PC-3 (cell line): ENCODE data around the gene WDR91. TPM values are rescaled to one million over a fixed set of nuclear protein-coding genes. Genes with fewer than 3 reads are reported as not detected.
A peak's percentile ranks its signal among the peaks of the same experiment; 100 is the strongest.

ENCODE experiments used
- ATAC-seq: fragments of 200-7000 bp; cut with Tn5 transposase; 2 replicates; pipeline ENCODE4 v1.9.1; 2020; ENCODE audit warnings: mild to moderate bottlenecking, moderate library complexity
- BruUV-seq: library from RNA; stranded (reverse); fragments of 400-500 nt; replicated peaks from 2 replicates; lab custom pipeline; 2021; lab: Mats Ljungman, UMichigan
- CTCF ChIA-PET: fragments of 300-600 bp; sonication (Branson Sonifier 250); formaldehyde crosslinking; loops from one replicate; lab custom pipeline; 2022; ENCODE audit warnings: antibody characterized with exemption; lab: Charles Lee
- POLR2A ChIA-PET: fragments of 300-600 bp; sonication (Branson Sonifier 250); formaldehyde crosslinking; loops from one replicate; lab custom pipeline; 2022; ENCODE audit warnings: antibody characterized with exemption; ENCODE audit not compliant: unreplicated experiment; lab: Charles Lee
- DNase-seq: peaks from one replicate; pipeline ENCODE4 v3.0.0-alpha.2; 2015
- H2AFZ ChIP-seq: fragments of 300-600 bp; sonication (generic); 2 replicates; pipeline ENCODE4 v1.6.0; 2016; ENCODE audit warnings: antibody characterized with exemption, low read length
- H3F3A ChIP-seq: fragments of 300-600 bp; sonication (generic); one replicate; pipeline ENCODE4 v1.6.0; 2017; ENCODE audit warnings: antibody characterized with exemption, low read length, control low read depth, mild to moderate bottlenecking; ENCODE audit not compliant: unreplicated experiment
- H3K27ac ChIP-seq: fragments of 300-600 bp; sonication (generic); 2 replicates; pipeline ENCODE4 v1.5.1; 2016; ENCODE audit warnings: mild to moderate bottlenecking, low read length
- H3K27me3 ChIP-seq: fragments of 300-600 bp; sonication (generic); 2 replicates; pipeline ENCODE4 v1.6.1; 2016; ENCODE audit warnings: low read length, mixed read lengths
- H3K36me3 ChIP-seq: fragments of 300-600 bp; sonication (generic); 2 replicates; pipeline ENCODE4 v1.6.1; 2016; ENCODE audit warnings: low read depth, mixed run types, low read length, mixed read lengths
- H3K4me1 ChIP-seq: fragments of 300-600 bp; sonication (generic); 2 replicates; pipeline ENCODE4 v1.5.1; 2016; ENCODE audit warnings: low read length; ENCODE audit not compliant: insufficient read depth
- H3K4me2 ChIP-seq: fragments of 300-600 bp; sonication (generic); 2 replicates; pipeline ENCODE4 v1.6.0; 2016; ENCODE audit warnings: low read length
- H3K4me3 ChIP-seq: fragments of 300-600 bp; sonication (generic); 2 replicates; pipeline ENCODE4 v1.5.1; 2016; ENCODE audit warnings: mild to moderate bottlenecking, low read length, mixed read lengths
- H3K79me2 ChIP-seq: fragments of 300-600 bp; sonication (generic); 2 replicates; pipeline ENCODE4 v1.6.1; 2017; ENCODE audit warnings: low read length, mixed read lengths
- H3K9ac ChIP-seq: fragments of 300-600 bp; sonication (generic); 2 replicates; pipeline ENCODE4 v1.6.0; 2016; ENCODE audit warnings: mild to moderate bottlenecking, low read length
- H3K9me2 ChIP-seq: fragments of 300-600 bp; sonication (generic); replicated peaks from 2 replicates; pipeline ENCODE4 v1.6.1; 2016; ENCODE audit warnings: mixed run types, low read length, mixed read lengths
- H3K9me3 ChIP-seq: fragments of 300-600 bp; sonication (generic); 2 replicates; pipeline ENCODE4 v1.6.1; 2016; ENCODE audit warnings: low read length, mixed read lengths
- H4K20me1 ChIP-seq: fragments of 300-600 bp; sonication (generic); 2 replicates; pipeline ENCODE4 v1.6.1; 2016; ENCODE audit warnings: low read length, mixed read lengths
- EZH2 ChIP-seq: fragments of 300-600 bp; sonication (generic); IDR thresholded peaks from one replicate; pipeline ENCODE4 v1.6.1; 2017; ENCODE audit warnings: antibody characterized with exemption, mild to moderate bottlenecking, low read length; ENCODE audit not compliant: unreplicated experiment
- EZH2phosphoT487 ChIP-seq: fragments of 300-600 bp; sonication (generic); IDR thresholded peaks from 2 replicates; pipeline ENCODE4 v1.6.1; 2018; ENCODE audit warnings: mild to moderate bottlenecking, antibody characterized with exemption, low read length, borderline replicate concordance
- intact Hi-C: fragments of 100-400 bp; cut with micrococcal nuclease; formaldehyde crosslinking; loops from 2 replicates; pipeline ENCODE4 v1.9.0; 2023
- total RNA-seq: library from RNA; depleted of rRNA; stranded (reverse); fragments of >200 nt; gene quantifications from 2 replicates; pipeline ENCODE4 v1.2.3, GENCODE V29; 2014
- TF ChIP-seq, protein P1 (sequence below): fragments of 300-600 bp; sonication (generic); conservative IDR thresholded peaks from 2 replicates; pipeline ENCODE4 v1.5.1; 2017; ENCODE audit warnings: antibody characterized with exemption, low read depth, mild to moderate bottlenecking, low read length

The WDR91 gene
- total RNA-seq, 1 experiment from 2014 or later: 12.3 TPM

DNA sequence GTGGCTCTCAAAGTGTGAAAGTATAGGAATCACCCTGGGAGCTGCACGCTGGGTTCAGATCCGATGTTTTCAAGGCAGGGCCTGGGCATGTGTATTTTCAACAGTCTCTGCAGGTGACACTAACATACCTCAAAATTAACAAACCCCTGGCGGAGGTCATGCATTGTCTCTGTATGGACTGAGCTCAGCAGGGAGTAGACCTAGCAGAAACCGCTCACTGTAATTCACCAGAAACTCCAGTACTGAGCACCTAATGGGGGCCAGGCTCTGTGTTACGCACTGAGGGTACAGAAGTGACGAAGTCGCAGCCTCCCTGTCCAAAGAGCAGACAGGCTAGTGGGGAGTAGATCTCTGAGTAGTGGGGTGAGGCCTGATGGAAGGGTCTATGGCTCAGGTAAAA, 27.9 kb upstream of the WDR91 start:
- H3K27ac ChIP-seq: no peak overlapping the region
- H3K4me3 ChIP-seq: no peak overlapping the region
- no peaks in the 10 kb centered on the region for H3K27me3 ChIP-seq
- TF ChIP-seq, protein P1, sequence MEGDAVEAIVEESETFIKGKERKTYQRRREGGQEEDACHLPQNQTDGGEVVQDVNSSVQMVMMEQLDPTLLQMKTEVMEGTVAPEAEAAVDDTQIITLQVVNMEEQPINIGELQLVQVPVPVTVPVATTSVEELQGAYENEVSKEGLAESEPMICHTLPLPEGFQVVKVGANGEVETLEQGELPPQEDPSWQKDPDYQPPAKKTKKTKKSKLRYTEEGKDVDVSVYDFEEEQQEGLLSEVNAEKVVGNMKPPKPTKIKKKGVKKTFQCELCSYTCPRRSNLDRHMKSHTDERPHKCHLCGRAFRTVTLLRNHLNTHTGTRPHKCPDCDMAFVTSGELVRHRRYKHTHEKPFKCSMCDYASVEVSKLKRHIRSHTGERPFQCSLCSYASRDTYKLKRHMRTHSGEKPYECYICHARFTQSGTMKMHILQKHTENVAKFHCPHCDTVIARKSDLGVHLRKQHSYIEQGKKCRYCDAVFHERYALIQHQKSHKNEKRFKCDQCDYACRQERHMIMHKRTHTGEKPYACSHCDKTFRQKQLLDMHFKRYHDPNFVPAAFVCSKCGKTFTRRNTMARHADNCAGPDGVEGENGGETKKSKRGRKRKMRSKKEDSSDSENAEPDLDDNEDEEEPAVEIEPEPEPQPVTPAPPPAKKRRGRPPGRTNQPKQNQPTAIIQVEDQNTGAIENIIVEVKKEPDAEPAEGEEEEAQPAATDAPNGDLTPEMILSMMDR: no peak
- TF ChIP-seq EZH2: no peak
- TF ChIP-seq EZH2phosphoT487: no peak
- DNase-seq (no peak), ATAC-seq (no peak)
- H3K4me2 ChIP-seq: no peak overlapping the region
- H3K9me2 ChIP-seq: no peaks in the 10 kb centered on the region
- no peaks in the 10 kb centered on the region for H3F3A ChIP-seq
- intact Hi-C loops: no loop called here
- CTCF ChIA-PET: no interaction called here
- BruUV-seq: no TSS peak
- no peaks in the 10 kb centered on the region for H3K4me1 ChIP-seq
- H3K9me3 ChIP-seq: no peaks in the 10 kb centered on the region
- H4K20me1 ChIP-seq: no peaks in the 10 kb centered on the region
- H3K9ac ChIP-seq: no peak overlapping the region
- H3K79me2 ChIP-seq: no peaks in the 10 kb centered on the region
- POLR2A ChIA-PET: no interaction called here
- no peaks in the 10 kb centered on the region for H3K36me3 ChIP-seq
- H2AFZ ChIP-seq: no peak overlapping the region

DNA sequence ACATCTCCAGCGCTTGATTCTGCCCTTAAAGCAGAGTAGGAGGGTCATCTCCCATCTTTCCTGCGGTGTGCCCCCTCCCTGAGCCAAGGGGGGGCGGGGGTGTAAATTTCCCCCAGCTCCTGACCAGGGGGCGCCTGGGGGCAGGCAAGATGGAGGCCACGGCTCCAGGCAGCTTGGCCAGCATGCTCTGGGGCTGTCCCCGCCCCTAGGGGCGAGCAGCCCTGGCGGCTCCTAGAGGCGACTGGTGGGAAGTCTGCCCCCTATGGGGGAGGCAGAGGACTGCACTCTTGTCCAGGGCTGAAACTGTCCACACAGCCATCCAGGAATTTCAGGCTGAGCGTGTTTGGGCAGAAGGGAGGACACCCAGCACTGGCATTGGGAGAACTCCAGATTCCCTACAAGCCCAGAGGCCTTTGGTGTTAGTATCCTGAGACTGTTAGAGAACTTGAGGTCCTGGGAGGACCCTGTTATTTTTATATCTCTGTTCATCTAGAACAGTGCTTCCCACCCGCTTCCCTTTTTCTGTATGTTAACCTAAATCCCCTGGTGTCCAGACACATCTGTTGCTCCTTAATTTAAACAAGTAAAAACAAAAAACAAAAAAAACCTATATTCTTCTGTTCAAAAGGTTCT, 26.9 kb upstream of the WDR91 start:
- Histone ChIP-seq H3K27me3 (no peaks in the 10 kb centered on the region), H3K4me3 (no peak overlapping the region), H2AFZ (no peak overlapping the region), H3K4me1 (no peaks in the 10 kb centered on the region), H3K9me3 (no peaks in the 10 kb centered on the region), H3K4me2 (no peak overlapping the region), H3K79me2 (no peaks in the 10 kb centered on the region), H3F3A (no peaks in the 10 kb centered on the region), H4K20me1 (no peaks in the 10 kb centered on the region), H3K27ac (no peak overlapping the region), H3K9ac (no peak overlapping the region), H3K9me2 (no peaks in the 10 kb centered on the region), H3K36me3 (no peaks in the 10 kb centered on the region)
- DNase-seq (no peak), ATAC-seq (peak; percentile 49; the same call in 1 of the 2 replicates)
- BruUV-seq: no TSS peak
- POLR2A ChIA-PET: interaction anchor here (0.6 kb wide), 1 partner anchor 1487 kb away, joined by 4 read pairs; no protein-coding TSS in a partner anchor
- CTCF ChIA-PET: no interaction called here
- TF ChIP-seq EZH2: no peak
- TF ChIP-seq, protein P1: peak; percentile 67
- intact Hi-C loops: no loop called here

DNA sequence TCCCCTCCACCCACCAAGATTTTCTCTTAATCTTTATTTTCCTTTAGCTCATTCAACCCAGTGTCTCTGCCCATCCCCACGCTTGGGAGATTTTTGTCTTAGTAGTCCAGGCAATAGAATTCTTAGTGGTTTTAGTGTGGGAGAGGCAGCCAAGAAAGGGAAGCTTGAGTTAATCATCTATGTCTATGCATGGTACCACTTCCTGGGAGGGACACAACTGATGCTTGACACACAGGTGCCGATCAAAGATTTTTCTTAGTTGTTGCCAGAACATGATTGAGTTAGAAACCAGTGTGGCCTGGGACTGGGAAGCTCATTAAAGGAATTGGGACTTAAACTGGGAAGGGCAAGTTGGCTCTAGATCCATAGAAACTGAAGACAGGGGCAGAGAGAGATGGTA, 25.4 kb upstream of the WDR91 start:
- no peaks in the 10 kb centered on the region for H4K20me1 ChIP-seq
- no TSS peak for BruUV-seq
- intact Hi-C loops: no loop called here

More for the DNA sequence above, 25.4 kb upstream of the WDR91 start:
- no peaks in the 10 kb centered on the region for H3K4me1 ChIP-seq
- ChIA-PET CTCF (no interaction called here), POLR2A (no interaction called here)
- no peak overlapping the region for H3K4me2 ChIP-seq
- no peaks in the 10 kb centered on the region for H3K9me3 ChIP-seq
- H3K27ac ChIP-seq: no peak overlapping the region
- H3K4me3 ChIP-seq: no peak overlapping the region
- no peak overlapping the region for H2AFZ ChIP-seq
- TF ChIP-seq EZH2phosphoT487: no peak
- no peak for TF ChIP-seq EZH2
- TF ChIP-seq, protein P1: no peak
- ATAC-seq (no peak), DNase-seq (no peak)
- H3K9ac ChIP-seq: no peak overlapping the region
- no peaks in the 10 kb centered on the region for H3K9me2 ChIP-seq
- H3K27me3 ChIP-seq: no peaks in the 10 kb centered on the region
- no peaks in the 10 kb centered on the region for H3F3A ChIP-seq
- H3K36me3 ChIP-seq: no peaks in the 10 kb centered on the region
- H3K79me2 ChIP-seq: no peaks in the 10 kb centered on the region
